Small intestine (tissue), 7 donors: ENCODE data around the gene KRTAP10-8. TPM values are rescaled to one million over a fixed set of nuclear protein-coding genes. Genes with fewer than 3 reads are reported as not detected.
"Not testable (repeated sequence)": the region's sequence is repeated elsewhere in the genome, so short reads cannot be mapped to it uniquely, and the experiment has no call there.

Experiments
- DNase-seq, 2 donors: peaks; one replicate each; pipeline versions ENCODE4 v3.0.0 to v3.0.0-alpha.2; 2013
- FAIRE-seq: peaks from 2 replicates; lab custom pipeline; 2012; peaks lifted over from hg19 to GRCh38; lab: Jason Lieb, UNC
- H3K27ac ChIP-seq, 3 donors: one replicate each; pipeline ENCODE4 v1.5.1; 2013; ENCODE audit warnings: low read length in 2 of 3, mild to moderate bottlenecking in 2 of 3, control low read depth in 1 of 3, inconsistent platforms in 1 of 3, low read depth in 1 of 3, moderate library complexity in 1 of 3
- H3K27me3 ChIP-seq, 3 donors: one replicate each; pipeline ENCODE4 v1.6.1; 2013; ENCODE audit warnings: low read length in 3 of 3, inconsistent platforms in 1 of 3; ENCODE audit not compliant: control insufficient read depth in 3 of 3, insufficient read depth in 3 of 3
- H3K36me3 ChIP-seq, 3 donors: one replicate each; pipeline ENCODE4 v1.6.1; 2013; ENCODE audit warnings: low read length in 3 of 3, inconsistent platforms in 1 of 3, low read depth in 1 of 3, mild to moderate bottlenecking in 1 of 3, moderate library complexity in 1 of 3; ENCODE audit not compliant: control insufficient read depth in 3 of 3, insufficient read depth in 2 of 3
- H3K4me1 ChIP-seq, 3 donors: one replicate each; pipeline ENCODE4 v1.6.1; 2013; ENCODE audit warnings: low read length in 2 of 3, inconsistent platforms in 1 of 3, low read depth in 1 of 3, mild to moderate bottlenecking in 1 of 3, moderate library complexity in 1 of 3; ENCODE audit not compliant: control insufficient read depth in 3 of 3, insufficient read depth in 2 of 3
- H3K4me3 ChIP-seq, 3 donors: one replicate each; pipeline ENCODE4 v1.5.1; 2013; ENCODE audit warnings: low read length in 3 of 3, control low read depth in 1 of 3, inconsistent platforms in 1 of 3, low read depth in 1 of 3, mild to moderate bottlenecking in 1 of 3, moderate library complexity in 1 of 3
- H3K9me3 ChIP-seq, 2 donors: one replicate each; pipeline ENCODE4 v1.6.1; 2013; ENCODE audit warnings: low read depth in 1 of 2, low read length in 1 of 2; ENCODE audit not compliant: control insufficient read depth in 2 of 2, insufficient read depth in 1 of 2
- WGBS, 3 donors: extraction: QIAGEN DNeasy Blood & Tissue Kit; methylation state at CpG; one replicate each; pipeline ENCODE4 v1.1.7; 2013; 5-methylcytosine and 5-hydroxymethylcytosine counted together
- polyA plus RNA-seq, 4 donors: library from polyadenylated mRNA; stranded (reverse) in 3 of 4; unstranded in 1 of 4; fragments of 200-250 nt in 3 of 4; fragments of 120-200 nt in 1 of 4; gene quantifications; one replicate each; pipeline versions ENCODE4 v1.2.1 to v1.2.3, GENCODE V29; 2013
- donor health status: healthy with polysubstance abuse.
- donor health status: control.
- donor health status: control.
- donor health status: Bipolar disorder and iron deficiency.
- donor health status: healthy.

KRTAP10-8 gene
- polyA plus RNA-seq, 4 donors: not detected

DNA sequence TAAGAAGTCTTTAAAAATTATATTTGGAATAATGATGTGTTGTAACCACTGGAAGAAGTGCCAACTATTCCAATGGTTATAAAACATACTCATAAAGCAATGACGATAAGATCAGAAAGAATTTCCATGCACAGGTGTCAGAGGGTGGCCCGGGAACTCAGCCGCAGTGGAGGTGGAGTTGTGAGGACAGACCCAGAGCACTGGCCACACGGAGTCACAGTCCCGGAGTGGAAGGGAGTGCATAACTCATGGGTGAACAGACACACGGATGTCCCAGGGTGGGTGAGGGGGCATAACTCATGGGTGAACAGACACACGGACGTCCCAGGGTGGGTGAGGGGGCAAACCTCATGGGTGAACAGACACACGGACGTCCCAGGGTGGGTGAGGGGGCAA, 35.9 kb upstream of the KRTAP10-8 start:
- 43 to 73% (median 66%) methylated on average over 10 of the region's 10 CpGs for WGBS, 3 donors
- Histone ChIP-seq H3K9me3 (peaks cover 0 to 34% of the 10 kb centered on the region in 2 donors), H3K27ac (no peak overlapping the region), H3K36me3 (no peaks in the 10 kb centered on the region), H3K4me3 (no peak overlapping the region), H3K27me3 (peaks cover 0 to 2% (median 0%) of the 10 kb centered on the region in 3 donors), H3K4me1 (no peaks in the 10 kb centered on the region)
- no peak for DNase-seq
- FAIRE-seq: no peak

DNA sequence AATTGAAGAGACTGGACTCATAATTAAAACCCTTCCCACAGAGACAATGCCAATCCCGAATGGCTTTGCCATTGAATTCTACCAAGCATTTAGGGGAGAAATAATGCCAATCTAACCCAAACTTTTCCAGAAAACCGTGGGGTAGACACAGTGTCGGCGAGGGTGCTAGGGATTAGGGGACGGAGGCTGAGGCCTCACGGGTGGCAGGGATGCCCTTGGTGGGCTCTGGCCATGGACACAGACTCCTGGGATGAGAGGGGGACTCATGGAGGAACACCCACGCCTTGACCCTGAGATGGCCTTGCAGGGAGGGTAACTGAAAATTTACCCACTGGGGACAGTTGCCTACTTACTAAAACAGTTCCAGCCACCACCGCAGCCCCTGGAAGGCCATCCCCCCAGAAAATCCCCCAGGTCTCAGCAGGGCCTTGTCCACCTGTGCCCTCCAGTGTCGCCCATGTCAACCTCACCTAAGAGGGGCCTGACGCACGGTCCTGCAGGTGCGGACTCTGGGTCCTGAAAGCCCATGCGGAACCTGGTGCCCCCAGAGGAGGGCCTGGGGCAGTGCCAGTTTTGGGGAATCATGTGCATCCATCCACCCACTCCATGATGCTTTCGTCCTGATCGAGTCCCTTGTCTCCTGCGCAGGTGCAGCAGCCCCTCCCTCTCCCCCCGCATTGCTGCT, 33.4 kb upstream of the KRTAP10-8 start:
- FAIRE-seq (no peak), DNase-seq (no peak)
- no peak overlapping the region for H3K27ac ChIP-seq
- H3K27me3 ChIP-seq: no peaks in the 10 kb centered on the region
- no peaks in the 10 kb centered on the region for H3K36me3 ChIP-seq
- no peak overlapping the region for H3K4me3 ChIP-seq
- WGBS, 3 donors: 88 to 94% (median 92%) methylated on average over 15 to 17 of the region's 17 CpGs
- H3K9me3 ChIP-seq: peaks cover 0 to 28% of the 10 kb centered on the region in 2 donors
- H3K4me1 ChIP-seq: no peaks in the 10 kb centered on the region

DNA sequence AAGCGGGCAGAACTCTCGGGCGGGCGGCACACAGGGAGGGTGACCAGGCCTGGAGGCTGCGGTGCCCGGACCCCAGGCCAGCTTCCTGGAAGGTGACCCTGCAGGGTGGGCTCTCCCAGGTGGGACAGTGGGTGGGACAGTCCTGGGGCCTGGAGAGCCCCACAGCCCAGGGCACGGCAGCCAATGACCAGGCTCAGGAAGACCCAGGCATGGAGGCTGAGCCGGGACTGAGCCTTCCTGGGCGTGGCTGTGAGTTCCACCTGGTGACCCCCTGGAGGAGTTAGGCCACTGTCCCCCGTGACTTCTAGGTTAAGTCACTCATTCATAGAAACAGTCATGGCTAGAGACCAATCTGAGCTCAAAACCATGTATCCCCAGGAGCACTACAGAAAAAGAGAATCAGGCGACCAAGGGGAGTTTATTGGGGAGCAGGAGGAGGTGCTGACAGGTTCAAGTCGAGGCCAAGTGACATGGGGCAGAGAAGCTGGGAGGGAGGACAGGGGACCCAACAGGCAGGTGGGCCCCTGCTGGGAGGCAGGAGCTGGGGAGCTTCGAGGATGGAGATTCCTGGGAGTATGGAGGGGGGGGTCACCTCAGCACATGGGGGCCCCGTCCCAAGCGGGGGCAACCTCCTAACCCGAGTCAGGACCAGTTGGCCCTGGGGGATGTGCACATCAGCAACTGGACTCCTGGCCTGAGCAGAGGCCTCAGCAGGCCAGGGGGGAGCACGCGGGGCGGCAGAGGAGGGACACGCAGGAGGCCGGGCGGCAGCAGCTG, 32.6 kb upstream of the KRTAP10-8 start:
- Histone ChIP-seq H3K4me1 (no peaks in the 10 kb centered on the region), H3K4me3 (no peak overlapping the region), H3K27ac (no peak overlapping the region), H3K27me3 (no peaks in the 10 kb centered on the region), H3K36me3 (no peaks in the 10 kb centered on the region), H3K9me3 (peaks cover 0 to 28% of the 10 kb centered on the region in 2 donors)
- 72 to 77% (median 77%) methylated on average over 14 to 22 of the region's 22 CpGs for WGBS, 3 donors
- DNase-seq (no peak), FAIRE-seq (no peak)

DNA sequence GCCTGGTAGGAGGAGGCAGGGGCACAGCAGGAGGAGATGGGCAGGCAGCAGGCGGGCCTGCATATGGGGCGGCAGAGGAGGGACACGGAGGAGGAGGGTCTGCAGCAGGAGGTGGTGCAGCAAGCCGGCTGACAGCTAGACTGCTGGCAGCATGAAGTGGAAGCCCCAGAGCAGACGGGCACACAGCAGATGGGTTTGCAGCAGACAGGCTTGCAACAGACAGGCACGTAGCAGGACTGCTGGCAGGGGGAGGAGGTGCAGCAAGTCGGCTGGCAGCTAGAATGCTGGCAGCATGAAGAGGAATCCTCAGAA, 32.1 kb upstream of the KRTAP10-8 start:
- Histone ChIP-seq H3K36me3 (no peaks in the 10 kb centered on the region), H3K27me3 (no peaks in the 10 kb centered on the region), H3K9me3 (peaks cover 0 to 28% of the 10 kb centered on the region in 2 donors), H3K27ac (no peak overlapping the region), H3K4me1 (no peaks in the 10 kb centered on the region), H3K4me3 (no peak overlapping the region)
- no peak for FAIRE-seq
- no peak for DNase-seq
- 61 to 74% (median 64%) methylated on average over 6 to 7 of the region's 7 CpGs for WGBS, 3 donors

DNA sequence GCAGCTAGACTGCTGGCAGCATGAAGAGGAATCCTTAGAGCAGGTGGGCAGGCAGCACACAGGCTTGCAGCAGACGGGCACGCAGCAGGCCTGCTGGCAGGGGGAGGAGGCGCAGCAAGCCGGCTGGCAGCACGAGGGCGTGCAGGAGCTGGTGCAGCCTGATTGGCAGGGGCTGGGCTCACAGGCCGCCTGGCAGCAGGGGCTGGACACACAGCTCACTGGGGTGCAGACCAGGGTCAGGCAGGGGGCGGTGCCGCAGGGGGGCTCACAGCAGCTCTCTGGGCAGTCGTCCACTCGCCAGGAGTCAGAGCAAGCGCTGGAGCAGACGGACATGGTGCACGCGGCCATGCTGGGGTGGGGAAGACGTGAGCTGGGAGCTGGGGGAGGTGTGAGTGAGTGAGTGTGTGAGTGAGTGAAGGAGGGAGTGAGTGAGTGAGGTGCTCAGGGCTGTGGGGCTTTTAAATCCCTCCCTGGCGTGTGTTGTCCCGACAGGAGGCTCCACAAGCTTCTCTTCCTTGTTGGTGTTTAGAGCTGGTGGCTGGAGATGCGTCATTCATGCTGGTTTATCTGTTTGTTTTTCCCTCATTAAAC, 31.6 kb upstream of the KRTAP10-8 start, which contains the start of gene KRTAP10-5:
KRTAP10-5 (minus strand) TSS at position 374 of the 591 bp plus-strand sequence; CDS start at position 348, 26 bp downstream.
- DNase-seq, FAIRE-seq, H3K27me3 ChIP-seq, H3K36me3 ChIP-seq, H3K27ac ChIP-seq, H3K4me1 ChIP-seq, H3K4me3 ChIP-seq: not testable (repeated sequence)
- WGBS, 3 donors: 22 to 37% (median 27%) methylated on average over 18 to 19 of the region's 19 CpGs
- H3K9me3 ChIP-seq: peaks cover 0 to 27% of the 10 kb centered on the region in 2 donors

DNA sequence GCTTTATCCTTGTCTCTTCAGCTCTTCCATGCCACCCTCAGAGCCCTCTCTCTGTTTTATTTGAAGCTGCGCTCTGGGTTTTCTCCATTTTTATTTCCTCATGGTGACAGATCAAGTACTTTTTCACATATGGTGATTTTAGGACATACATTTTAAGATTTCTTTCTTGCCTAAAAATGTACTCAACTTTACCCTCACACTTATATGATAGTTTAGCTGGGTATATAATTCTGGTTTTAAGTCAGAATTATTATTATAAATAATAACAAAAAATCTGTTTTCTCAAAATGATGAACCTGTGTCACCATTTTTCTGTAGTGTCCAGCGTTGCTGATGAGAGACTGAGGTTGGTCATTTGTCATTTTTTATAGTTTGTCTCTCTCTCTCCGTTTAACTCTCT, 30.7 kb upstream of the KRTAP10-8 start:
- Histone ChIP-seq H3K27ac (no peak overlapping the region), H3K9me3 (peaks cover 0 to 19% of the 10 kb centered on the region in 2 donors), H3K27me3 (peaks cover 0 to 3% (median 0%) of the 10 kb centered on the region in 3 donors), H3K36me3 (no peaks in the 10 kb centered on the region), H3K4me3 (no peak overlapping the region), H3K4me1 (no peaks in the 10 kb centered on the region)
- DNase-seq: no peak
- FAIRE-seq: no peak
- 83 to 91% (median 88%) methylated on average over 3 of the region's 3 CpGs for WGBS, 3 donors

DNA sequence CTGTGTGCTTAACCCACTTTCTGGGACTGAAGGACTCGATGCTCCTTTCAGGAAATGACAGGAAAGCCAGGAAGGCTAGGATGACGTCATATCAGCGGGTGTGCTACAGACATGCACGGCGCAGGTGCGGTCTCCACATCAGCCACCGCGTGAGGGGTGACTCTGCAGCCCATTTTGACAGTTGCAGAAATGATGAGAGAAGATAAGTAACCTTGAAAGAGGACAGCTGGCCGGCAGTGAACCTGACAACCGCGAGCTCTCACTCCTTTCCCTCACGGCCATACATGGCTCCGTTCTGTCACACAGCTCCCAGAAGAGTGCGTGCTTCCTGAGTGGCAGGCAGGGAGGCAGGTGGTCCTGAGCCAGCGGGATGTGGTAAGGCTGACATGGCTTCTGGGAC, 29.8 kb upstream of the KRTAP10-8 start:
- 76 to 80% (median 77%) methylated on average over 14 to 15 of the region's 15 CpGs for WGBS, 3 donors
- H3K4me1 ChIP-seq: no peaks in the 10 kb centered on the region
- FAIRE-seq (no peak), DNase-seq (no peak)
- H3K4me3 ChIP-seq: no peak overlapping the region
- no peak overlapping the region for H3K27ac ChIP-seq
- H3K27me3 ChIP-seq: peaks cover 0 to 3% (median 0%) of the 10 kb centered on the region in 3 donors
- peaks cover 0 to 14% of the 10 kb centered on the region in 2 donors for H3K9me3 ChIP-seq
- H3K36me3 ChIP-seq: no peaks in the 10 kb centered on the region

DNA sequence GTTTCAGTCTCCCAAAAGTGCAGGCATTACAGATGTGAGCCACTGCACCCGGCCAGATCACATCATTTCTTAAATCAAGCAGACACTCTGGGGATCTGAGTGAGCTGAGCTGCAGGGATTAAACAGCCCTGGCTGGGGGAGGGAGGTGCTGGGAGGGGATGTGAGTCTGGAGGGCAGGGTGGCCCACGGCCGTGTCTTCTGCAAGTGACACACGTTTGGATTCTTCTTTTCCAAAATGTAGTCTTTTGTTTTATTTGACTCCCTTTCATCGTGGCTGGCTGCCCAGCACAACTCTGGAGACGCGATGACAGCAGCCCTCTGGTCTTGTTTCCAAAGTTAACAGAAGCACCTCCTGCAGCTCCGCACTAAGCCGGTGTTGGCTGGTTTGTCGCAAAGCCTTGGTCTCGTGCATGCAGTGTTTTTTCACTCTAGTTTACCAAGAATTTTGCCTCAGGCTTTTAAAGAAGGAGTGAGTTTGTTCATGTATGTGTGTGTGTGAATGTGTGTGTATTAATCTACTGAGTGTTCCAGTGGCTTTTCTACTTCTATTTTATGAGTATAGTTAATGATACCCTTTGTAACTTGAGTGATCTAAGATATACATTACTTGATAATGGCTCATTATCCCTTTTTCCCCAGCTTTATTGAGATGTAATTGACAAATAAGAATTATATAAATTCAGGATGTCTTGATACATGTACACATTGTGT, 28.6 kb upstream of the KRTAP10-8 start:
- DNase-seq: no peak
- no peak overlapping the region for H3K4me3 ChIP-seq
- FAIRE-seq: no peak
- no peak overlapping the region for H3K27ac ChIP-seq
- no peaks in the 10 kb centered on the region for H3K4me1 ChIP-seq
- WGBS, 3 donors: 37 to 48% (median 46%) methylated on average over 11 of the region's 11 CpGs
- H3K9me3 ChIP-seq: peaks cover 0 to 10% of the 10 kb centered on the region in 2 donors
- no peaks in the 10 kb centered on the region for H3K36me3 ChIP-seq
- H3K27me3 ChIP-seq: peaks cover 0 to 3% (median 0%) of the 10 kb centered on the region in 3 donors
